ENCODE measurements around the gene VSIG2.

VSIG2 gene

DNA sequence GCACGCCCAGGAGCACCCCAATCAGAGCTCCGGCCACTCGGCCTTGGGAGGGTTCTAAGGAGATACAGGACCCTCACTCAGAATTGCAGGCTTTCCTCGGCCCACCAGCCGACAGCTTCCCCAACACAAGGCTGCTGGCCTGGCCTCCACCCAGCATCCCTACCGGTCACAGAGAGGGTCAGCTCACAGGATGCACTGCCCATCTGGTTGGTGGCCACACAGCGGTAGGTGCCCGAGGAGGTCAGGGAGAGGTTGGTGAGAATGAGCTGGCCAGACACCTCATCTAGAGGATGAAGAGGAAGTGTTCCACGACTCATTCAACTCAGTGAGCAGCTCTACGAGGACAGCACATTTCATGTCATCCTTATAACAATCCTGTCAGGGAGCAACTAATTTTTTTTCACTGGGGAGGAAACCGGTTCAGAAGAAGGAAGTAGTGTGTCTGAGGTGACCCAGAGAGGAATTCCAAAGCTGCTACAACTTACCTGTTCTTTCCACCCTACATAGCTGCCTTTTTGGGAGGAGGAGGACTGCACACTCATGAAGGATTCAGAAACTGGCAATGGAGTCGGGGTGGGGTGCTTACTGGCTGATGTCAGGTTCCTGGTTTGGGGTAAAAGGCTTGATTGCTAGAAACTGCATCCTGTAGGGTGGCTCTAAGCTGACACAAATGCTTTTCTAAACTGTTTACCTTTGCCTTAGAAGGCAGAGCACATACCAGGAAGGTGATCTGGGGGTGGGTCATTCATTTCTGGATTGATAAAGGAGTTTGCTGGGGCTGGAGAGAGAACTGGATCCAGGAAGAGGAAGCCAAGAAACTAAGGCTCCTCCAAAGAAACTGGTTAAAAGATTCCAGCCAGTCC, 3.3 kb downstream of the VSIG2 start:
- DNase-seq (ENCODE audit: insufficient read length, low spot score) (peak; percentile 78), FAIRE-seq (peak; percentile 97)
- TF ChIP-seq POLR2A (IDR thresholded peaks at IDR 0.05; ENCODE audit: low read depth, low read length): no peak

- FAIRE-seq: no peak
- no peak for DNase-seq (ENCODE audit: insufficient read length, low spot score)
- TF ChIP-seq POLR2A (IDR thresholded peaks at IDR 0.05; ENCODE audit: low read depth, low read length): no peak
Measured at GRCh38 chr11:124748100-124748418, 4.0 kb downstream of the VSIG2 start.

DNA sequence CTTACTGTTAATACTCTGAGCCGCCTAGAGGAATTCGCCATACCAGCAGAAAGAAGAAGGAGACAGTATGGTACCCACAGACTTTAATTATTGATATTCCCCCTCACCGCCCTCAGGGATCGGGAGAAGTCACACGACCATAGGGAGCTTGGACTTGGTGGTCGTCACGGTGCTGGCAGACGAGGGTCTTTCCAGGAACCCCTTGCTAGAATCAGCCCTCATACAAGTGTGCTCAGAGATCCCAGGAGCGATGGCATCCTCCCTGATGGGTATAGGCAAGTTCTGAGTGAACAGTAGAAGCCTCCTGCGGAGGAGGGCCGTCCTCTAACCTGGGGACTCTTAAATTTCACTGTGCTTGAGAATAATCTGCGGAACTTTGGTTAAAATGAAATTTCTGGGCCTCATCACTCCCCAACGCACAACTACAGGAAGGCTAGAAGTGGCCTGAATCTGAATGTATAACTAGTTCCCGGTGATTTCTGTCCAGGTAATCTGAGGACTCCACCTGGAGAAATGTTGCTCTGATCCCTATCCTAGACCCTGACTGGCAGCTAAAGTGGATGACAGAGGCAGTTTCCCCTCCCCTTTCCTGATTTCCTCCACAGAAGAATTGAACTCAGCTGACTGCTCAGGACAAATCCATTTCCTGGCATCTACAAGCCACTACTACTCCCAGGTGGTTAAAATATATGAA, 4.5 kb downstream of the VSIG2 start:
- TF ChIP-seq POLR2A (IDR thresholded peaks at IDR 0.05; ENCODE audit: low read depth, low read length): no peak
- FAIRE-seq (no peak), DNase-seq (ENCODE audit: insufficient read length, low spot score) (no peak)

- DNase-seq (ENCODE audit: insufficient read length, low spot score) (peak; percentile 88), FAIRE-seq (peak; percentile 76)
- TF ChIP-seq POLR2A (IDR thresholded peaks at IDR 0.05; ENCODE audit: low read depth, low read length): no peak
Measured at GRCh38 chr11:124746621-124747243, 5.3 kb downstream of the VSIG2 start.

DNA sequence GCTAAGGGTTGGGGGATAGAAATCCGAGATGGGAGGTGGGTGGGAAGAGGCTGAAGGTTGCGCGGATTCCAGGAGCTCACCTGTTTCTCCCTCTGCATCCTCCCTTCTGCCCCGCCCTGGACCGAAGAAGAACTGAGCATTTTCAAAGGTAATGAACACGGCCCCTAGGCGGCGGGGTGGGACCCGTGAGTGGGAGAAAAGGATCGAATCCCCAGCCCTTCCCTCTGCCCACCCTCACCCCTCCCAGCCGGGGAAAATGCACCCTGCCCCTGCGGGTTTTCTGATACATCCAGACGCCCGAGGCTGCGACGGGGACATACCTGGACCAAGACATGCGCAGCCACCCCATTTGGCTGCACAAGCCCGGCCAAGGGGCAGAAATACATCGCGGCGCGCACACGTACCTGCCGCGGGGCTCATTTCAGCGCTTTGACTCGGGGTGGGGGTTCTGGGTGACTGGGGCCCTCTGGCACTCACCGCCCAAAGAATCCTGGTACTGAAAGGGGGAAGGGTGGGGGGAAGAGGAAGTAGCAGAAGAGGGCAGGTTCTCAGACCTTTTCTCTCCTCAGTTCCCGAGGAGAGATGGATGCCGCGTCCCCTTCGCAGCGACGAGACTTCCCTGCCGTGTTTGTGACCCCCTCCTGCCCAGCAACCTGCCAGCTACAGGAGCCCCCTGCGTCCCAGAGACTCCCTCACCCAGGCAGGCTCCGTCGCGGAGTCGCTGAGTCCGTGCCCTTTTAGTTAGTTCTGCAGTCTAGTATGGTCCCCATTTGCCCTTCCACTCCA, 6.0 kb downstream of the VSIG2 start:
- DNase-seq (ENCODE audit: insufficient read length, low spot score) (no peak), FAIRE-seq (no peak)
- TF ChIP-seq POLR2A (IDR thresholded peaks at IDR 0.05; ENCODE audit: low read depth, low read length): no peak

GRCh38 chr11:124745270-124745834, 6.7 kb downstream of the VSIG2 start:
- DNase-seq (ENCODE audit: insufficient read length, low spot score) (no peak), FAIRE-seq (no peak)
- no peak for TF ChIP-seq POLR2A (IDR thresholded peaks at IDR 0.05; ENCODE audit: low read depth, low read length)

GRCh38 chr11:124743050-124743449, 9.0 kb downstream of the VSIG2 start:
- no peak for FAIRE-seq

DNA sequence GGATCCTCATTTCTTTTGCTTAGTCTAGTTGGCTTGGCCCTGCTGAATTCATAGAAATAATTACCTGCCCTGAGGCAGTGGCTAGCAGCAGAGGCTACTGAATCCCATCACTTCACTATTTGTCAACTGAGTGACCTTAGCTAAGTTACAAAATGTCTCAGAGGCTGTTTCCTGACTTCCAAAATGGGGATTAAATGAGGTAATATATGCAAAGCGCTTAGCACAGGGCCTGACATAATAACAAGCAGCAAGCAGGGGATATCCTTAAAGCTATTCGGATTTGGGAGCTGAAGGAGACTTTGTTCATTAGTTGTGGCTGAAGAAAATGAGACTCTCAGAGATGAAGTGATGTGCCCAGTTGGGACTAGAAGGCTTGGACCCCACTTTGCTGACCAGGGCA, 9.5 kb downstream of the VSIG2 start:
- TF ChIP-seq POLR2A (IDR thresholded peaks at IDR 0.05; ENCODE audit: low read depth, low read length): no peak
- no peak for DNase-seq (ENCODE audit: insufficient read length, low spot score)
- FAIRE-seq: no peak

More at GRCh38 chr11:124743050-124743449, 9.0 kb downstream of the VSIG2 start:
- TF ChIP-seq POLR2A (IDR thresholded peaks at IDR 0.05; ENCODE audit: low read depth, low read length): no peak
- DNase-seq (ENCODE audit: insufficient read length, low spot score): no peak

DNA sequence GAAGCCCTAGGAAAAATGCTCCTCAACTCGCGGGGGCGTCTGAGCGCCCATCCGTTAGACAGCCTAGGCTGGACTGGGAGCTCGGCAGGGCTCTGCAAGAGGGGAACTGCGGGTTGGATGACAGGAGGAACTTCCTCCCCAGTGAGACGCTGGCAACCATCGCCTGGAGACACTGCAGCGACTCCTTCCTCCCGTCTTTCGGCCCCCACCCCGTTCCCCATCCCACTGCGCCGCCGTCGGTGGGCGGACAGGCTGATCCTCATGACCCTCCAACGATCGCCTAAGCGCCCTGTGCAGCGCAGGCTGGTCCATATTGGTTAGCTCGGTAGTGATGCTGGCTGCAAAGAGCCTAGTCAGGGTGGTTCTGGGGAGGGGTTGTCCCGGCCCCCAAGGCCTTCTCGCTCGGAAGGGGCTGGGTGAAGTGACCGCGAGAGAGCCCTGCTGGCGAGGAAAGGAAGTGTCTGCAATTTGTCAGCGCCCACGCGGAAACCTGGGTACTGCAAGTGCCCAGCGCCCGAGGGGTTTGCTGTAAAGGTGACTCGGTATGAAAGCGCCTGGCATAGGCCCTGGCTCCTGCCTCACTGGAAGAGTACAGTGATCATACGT, 11.7 kb downstream of the VSIG2 start:
- no peak for TF ChIP-seq POLR2A (IDR thresholded peaks at IDR 0.05; ENCODE audit: low read depth, low read length)
- FAIRE-seq: no peak
- DNase-seq (ENCODE audit: insufficient read length, low spot score): no peak

DNA sequence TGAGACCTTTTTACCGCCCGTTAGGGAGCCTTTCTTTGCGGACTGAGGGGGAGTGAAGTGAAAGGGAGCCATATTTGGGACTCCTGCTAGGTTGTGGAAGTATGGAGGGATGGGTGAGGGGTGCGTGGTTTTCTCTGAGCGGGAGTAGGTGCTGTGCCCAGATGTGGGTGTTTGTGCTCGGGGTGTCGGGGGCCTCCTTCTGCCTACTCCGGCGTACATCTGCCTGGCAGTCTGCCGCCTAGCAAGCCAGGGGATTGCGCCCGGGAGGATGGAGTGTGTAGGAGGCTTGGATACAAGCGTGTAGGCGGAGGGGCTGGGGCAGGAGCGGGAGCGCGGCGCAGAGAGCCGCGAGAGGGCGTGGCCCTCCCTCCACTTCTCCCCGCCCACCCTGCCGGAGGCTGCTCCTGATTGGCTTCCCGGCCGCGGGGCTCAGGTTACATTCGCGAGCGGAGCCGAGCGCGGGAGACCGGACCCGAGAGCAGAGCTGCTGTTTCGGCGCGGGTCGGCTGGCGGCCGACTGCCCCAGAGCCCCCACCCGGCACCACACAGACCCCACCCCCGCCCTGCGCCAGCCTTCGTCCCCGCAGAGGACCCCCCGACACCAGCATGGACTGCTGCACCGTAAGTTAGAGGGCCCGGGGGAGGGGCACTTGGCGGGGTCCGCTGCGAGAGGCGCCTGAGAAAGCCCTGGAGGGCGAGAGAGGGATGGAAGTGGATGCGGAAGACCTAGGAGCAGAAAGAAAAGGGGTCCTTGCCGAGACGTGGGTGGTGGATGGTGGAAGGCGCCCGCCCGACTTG, 12.4 kb downstream of the VSIG2 start, which contains the start of gene NRGN:
Gene NRGN, plus strand, starts transcription at position 464 of the 798 bp plus-strand sequence. Its CDS starts 143 bp downstream, at position 607.
- peak; percentile 26; the same call in 1 of the 2 replicates for TF ChIP-seq POLR2A (IDR thresholded peaks at IDR 0.05; ENCODE audit: low read depth, low read length)
- DNase-seq (ENCODE audit: insufficient read length, low spot score) (peak; percentile 91), FAIRE-seq (peak; percentile 83)

- DNase-seq (ENCODE audit: insufficient read length, low spot score): no peak
- no peak for TF ChIP-seq POLR2A (IDR thresholded peaks at IDR 0.05; ENCODE audit: low read depth, low read length)
- FAIRE-seq: no peak
Measured at GRCh38 chr11:124738713-124739478, 13.2 kb downstream of the VSIG2 start.
